Pericardium fibroblast (primary cell): ENCODE results near the gene DNAH3. TPM values are rescaled to one million over a fixed set of nuclear protein-coding genes. Genes with fewer than 3 reads are reported as not detected.

Source experiments
- total RNA-seq: library from RNA; depleted of rRNA; stranded (reverse); fragments of >200 nt; gene quantifications from 2 replicates; pipeline ENCODE4 v1.2.3, GENCODE V29; 2015

DNAH3 gene, protein sequence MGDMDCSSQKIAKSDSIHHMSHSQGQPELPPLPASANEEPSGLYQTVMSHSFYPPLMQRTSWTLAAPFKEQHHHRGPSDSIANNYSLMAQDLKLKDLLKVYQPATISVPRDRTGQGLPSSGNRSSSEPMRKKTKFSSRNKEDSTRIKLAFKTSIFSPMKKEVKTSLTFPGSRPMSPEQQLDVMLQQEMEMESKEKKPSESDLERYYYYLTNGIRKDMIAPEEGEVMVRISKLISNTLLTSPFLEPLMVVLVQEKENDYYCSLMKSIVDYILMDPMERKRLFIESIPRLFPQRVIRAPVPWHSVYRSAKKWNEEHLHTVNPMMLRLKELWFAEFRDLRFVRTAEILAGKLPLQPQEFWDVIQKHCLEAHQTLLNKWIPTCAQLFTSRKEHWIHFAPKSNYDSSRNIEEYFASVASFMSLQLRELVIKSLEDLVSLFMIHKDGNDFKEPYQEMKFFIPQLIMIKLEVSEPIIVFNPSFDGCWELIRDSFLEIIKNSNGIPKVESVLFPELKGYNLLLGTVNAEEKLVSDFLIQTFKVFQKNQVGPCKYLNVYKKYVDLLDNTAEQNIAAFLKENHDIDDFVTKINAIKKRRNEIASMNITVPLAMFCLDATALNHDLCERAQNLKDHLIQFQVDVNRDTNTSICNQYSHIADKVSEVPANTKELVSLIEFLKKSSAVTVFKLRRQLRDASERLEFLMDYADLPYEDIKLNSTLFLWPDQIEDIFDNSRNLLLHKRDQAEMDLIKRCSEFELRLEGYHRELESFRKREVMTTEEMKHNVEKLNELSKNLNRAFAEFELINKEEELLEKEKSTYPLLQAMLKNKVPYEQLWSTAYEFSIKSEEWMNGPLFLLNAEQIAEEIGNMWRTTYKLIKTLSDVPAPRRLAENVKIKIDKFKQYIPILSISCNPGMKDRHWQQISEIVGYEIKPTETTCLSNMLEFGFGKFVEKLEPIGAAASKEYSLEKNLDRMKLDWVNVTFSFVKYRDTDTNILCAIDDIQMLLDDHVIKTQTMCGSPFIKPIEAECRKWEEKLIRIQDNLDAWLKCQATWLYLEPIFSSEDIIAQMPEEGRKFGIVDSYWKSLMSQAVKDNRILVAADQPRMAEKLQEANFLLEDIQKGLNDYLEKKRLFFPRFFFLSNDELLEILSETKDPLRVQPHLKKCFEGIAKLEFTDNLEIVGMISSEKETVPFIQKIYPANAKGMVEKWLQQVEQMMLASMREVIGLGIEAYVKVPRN (N-terminal part only)
- total RNA-seq, result not detected in 2 replicates

DNA sequence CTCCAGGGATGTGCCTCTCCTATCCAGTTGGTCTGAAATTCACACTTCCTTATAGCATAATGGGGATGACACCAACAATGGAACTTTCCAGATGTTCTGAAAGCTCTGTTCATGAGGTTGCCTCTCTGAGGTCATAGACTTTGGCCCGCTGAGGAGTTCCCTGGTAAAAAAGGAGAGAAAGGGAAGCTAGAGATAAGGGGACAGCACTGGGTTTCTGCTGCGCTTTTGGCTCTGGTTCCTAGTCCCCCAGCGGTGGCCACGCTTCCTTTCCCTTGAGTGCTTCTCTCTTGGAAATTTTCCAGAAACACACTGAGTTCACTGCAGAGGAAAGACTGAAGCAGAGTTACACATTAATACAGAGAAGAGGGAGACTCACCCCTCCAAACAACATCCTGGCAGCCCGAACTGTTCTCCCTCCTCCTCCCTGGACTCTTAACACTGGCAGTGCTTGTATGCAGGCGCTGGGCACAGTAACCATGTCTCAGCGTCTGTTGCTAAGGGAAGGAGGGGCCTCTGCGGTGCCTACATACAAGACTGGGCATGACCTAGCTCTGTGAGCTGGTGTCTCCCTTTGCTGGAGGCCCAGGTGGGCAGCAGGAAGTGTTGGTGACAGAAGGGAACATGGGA lies at the start of gene DNAH3:
DNAH3 (minus strand) TSS at position 472 of the 627 bp plus-strand sequence. CDS start 527 bp downstream, outside the sequence.

DNA sequence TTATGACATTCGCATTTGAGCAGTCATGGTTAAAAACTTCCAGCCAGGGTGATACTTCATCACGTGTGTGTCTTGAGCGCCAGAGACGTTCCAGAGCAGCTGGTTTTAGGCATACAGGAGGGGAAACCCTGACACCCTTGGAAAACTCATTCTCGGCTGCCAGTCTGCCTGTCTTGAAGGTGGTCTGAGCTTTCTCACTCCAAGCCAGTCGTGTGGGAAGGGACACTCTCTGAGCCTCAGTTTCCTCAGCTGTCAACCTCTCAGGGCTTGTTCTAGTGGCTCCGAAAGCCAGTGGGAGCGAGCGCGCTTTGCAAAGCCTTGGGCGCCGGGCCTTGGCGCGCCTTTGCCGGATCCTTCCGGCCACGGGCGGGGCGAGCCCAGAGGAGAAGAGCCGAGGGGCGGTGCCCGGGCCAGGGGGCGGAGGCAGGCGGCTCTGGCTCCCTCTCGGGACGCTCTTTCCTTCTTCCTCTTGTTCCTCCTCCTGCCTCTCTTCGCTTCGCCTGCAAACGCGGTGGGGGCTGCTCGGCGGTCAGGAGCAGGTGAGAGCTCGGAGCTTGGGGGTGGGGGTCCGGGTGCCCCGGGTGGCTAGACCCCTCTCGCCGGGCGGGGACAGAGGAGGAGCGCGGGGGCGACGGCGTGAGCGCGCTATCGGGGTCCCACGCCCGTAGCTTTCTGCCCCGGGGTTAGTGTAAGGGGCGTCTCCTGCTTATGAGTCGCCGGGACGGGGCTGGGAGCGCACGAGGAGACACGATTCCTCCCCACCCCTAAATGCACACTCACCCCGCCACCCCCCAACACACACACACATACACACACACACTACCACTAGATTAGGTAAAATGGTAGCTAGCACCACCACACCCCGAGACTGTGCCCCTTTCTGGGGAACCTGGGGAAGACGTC lies 7.8 kb upstream of the DNAH3 start, which contains the start of gene LDAF1:
LDAF1 (plus strand) TSS at position 467 of the 903 bp plus-strand sequence. CDS start 2,509 bp downstream, outside the sequence.

DNA sequence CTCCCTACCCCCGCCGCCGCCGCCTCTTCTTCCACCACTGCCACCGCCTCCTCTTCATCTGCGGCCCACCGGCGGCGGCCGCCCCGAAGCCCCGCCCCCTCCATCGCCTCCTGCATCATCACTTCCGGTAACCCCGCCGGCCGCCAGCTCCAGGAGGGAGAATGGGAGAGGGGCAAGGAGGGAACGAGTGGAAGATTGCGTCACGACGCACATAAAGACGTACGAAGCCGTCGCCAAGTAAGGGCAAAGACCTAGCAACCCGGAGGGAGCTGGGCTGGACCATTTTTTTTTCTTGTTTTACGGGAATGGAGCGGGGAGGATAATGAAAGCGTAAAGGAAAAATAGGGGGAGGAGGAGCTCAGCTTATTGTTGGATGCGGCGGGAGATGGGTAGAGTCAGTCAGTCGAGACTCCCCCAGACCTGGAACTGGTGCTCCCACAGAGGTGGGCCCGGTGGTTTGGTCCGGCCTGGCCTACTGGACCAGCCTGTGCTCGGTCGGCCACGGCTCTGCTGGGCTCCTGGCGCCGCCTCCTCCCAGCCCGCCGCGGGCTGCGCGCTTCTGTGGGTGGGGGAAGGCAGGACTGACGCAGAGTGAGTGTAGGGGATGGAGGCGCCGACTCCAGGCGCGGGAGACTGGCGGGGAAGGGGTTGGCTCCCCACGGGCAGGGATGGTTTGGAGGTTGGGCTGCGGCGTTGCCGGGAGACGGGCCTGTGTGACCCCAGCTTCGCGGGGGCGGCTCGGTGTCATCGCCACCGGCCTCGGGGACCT lies 250.2 kb downstream of the DNAH3 start, which contains the start of the genes DCUN1D3 and LYRM1:
DCUN1D3 (minus strand) TSS at position 60 of the 769 bp plus-strand sequence. CDS start 37,820 bp downstream, outside the sequence.
LYRM1 (plus strand) TSS at position 473 of the 769 bp plus-strand sequence. CDS start 14,785 bp downstream, outside the sequence.

Other genes starting within 250 kb of the DNAH3 start
- 65.7 and 66.1 TPM in 2 replicates for gene LDAF1, start 7.8 kb upstream of the DNAH3 start, total RNA-seq
- gene ZP2, start 60.7 kb upstream of the DNAH3 start, total RNA-seq, result not detected in 2 replicates
- not detected in 2 replicates for gene ANKS4B, start 82.9 kb upstream of the DNAH3 start, total RNA-seq
- gene CRYM, start 127.4 kb upstream of the DNAH3 start, total RNA-seq, result not detected in 2 replicates